Measurements from ENCODE around the gene TRABD2B.

Gene TRABD2B

GRCh38 chr1:47771751-47772150 is 225.4 kb downstream of the TRABD2B start:
- in situ Hi-C loops (cut with MboI; ENCODE audit: low pct_unique_long_range_greater_than_20kb, low sequenced_read_pairs, unreplicated experiment): no loop called here
- no peak for DNase-seq (ENCODE audit: low spot score)
- TF ChIP-seq CTCF (IDR thresholded peaks at IDR 0.05; ENCODE audit: extremely low read depth, insufficient read depth, missing control alignments): no peak

GRCh38 chr1:47769983-47770382 is 227.2 kb downstream of the TRABD2B start:
- in situ Hi-C loops (cut with MboI; ENCODE audit: low pct_unique_long_range_greater_than_20kb, low sequenced_read_pairs, unreplicated experiment): no loop called here
- DNase-seq (ENCODE audit: low spot score): no peak
- no peak for TF ChIP-seq CTCF (IDR thresholded peaks at IDR 0.05; ENCODE audit: extremely low read depth, insufficient read depth, missing control alignments)

DNA sequence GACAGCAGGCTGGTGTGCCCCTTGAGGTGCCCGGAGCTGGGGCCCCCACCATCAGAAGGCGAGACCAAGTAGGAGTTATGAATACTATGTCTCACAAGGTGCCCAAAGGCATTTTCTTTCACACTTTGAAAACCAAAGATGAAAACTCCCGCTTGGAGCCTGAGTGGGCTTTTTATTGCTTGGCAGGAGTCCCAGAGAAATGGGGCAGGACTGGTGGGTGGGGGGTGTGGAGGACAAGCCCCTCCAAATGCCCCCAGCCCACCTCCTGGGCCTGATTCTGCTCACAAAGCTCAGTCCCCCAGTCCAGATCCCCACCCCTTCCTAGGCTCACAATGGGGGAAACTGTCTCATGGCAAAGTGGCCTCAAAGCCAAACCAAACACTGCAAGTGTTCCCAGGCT is 227.9 kb downstream of the TRABD2B start:
- in situ Hi-C loops (cut with MboI; ENCODE audit: low pct_unique_long_range_greater_than_20kb, low sequenced_read_pairs, unreplicated experiment): no loop called here
- TF ChIP-seq CTCF (IDR thresholded peaks at IDR 0.05; ENCODE audit: extremely low read depth, insufficient read depth, missing control alignments): no peak
- DNase-seq (ENCODE audit: low spot score): no peak

GRCh38 chr1:47767741-47768100 is 229.5 kb downstream of the TRABD2B start:
- DNase-seq (ENCODE audit: low spot score): no peak
- in situ Hi-C loops (cut with MboI; ENCODE audit: low pct_unique_long_range_greater_than_20kb, low sequenced_read_pairs, unreplicated experiment): no loop called here
- no peak for TF ChIP-seq CTCF (IDR thresholded peaks at IDR 0.05; ENCODE audit: extremely low read depth, insufficient read depth, missing control alignments)

DNA sequence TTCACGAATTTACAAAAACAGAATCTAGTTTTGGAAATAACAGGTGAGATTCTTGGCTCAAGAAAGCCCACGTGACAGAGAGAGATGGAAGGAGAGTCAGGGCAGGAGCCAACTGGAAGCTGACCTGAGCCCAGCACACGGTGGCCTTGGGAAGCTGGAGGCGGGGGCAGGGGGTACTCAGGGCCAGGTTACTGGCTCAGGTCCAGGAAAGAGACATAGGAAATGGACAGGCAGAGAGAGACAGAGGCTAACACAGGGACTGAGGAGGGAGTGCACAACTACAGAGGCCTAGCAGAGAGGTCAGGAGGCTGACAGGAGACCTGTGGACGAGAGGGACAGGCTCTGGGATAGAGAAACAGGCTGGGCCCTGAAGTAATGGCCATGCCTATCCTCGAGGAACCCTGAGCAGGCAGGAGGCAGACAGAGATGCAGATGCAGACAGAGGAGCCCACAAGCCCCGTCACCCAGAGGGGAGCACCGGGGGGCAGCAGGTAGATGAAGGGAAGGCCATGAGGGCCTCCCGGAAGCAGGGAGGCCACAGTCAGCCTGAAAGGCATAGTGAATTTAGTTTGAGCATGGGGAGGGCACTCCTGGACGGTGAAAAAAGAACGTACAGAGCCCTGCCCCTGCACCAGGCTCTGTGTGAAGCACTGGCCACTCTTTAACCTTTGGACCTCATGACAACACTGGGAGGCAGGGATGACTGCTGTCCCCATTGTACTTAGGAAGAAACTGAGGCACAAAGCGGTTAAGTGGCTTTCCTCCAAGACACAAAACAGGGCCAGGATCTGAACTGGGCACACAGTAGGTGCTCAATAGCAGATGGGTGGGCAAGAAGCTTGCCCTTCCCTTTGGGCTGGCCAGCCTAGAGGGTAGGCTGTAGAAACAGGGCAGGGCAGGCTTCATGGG is 230.1 kb downstream of the TRABD2B start:
- DNase-seq (ENCODE audit: low spot score): no peak
- in situ Hi-C loops (cut with MboI; ENCODE audit: low pct_unique_long_range_greater_than_20kb, low sequenced_read_pairs, unreplicated experiment): no loop called here
- no peak for TF ChIP-seq CTCF (IDR thresholded peaks at IDR 0.05; ENCODE audit: extremely low read depth, insufficient read depth, missing control alignments)

DNA sequence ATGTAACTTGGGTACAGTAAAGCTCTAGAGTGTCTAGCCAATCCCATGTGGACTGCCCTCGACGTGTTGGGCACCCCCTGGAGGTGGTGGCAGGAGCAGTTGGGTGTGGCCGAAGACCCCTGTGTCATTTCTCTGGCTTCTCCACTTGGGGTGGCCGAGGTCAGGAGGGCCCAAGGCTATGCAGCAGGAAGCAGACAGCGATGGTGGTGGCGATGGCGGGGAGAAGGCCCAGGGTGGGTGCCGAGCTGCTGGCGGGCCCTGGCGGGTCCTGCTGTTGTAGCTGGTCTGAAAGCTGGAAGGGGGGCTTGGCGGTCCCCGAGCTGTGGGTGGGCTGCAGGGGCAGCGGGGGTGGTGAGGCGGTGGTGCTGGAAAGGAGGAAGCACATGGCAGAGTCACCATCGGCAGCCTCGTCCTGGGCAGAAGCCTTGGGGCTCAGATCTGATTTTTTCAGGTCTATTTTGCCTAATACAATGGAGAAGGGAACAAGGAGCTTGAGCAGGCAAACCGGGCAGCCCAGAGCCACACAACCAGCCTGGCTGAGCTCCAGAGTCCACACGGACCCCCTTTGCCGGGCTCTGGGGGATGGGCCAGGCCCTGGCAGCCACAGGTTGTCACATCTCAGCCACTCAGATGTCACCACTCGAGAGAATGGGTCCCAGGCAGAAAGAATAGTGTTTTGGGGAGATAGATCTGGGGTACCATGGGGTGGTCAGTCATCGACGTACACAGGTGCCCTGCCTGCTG is 231.3 kb downstream of the TRABD2B start:
- DNase-seq (ENCODE audit: low spot score): no peak
- no peak for TF ChIP-seq CTCF (IDR thresholded peaks at IDR 0.05; ENCODE audit: extremely low read depth, insufficient read depth, missing control alignments)
- in situ Hi-C loops (cut with MboI; ENCODE audit: low pct_unique_long_range_greater_than_20kb, low sequenced_read_pairs, unreplicated experiment): no loop called here
